M059J (cell line): Measurements from ENCODE around the gene SF3B2. TPM values are rescaled to one million over a fixed set of nuclear protein-coding genes. Genes with fewer than 3 reads are reported as not detected.
"Not testable (repeated sequence)": the region's sequence is repeated elsewhere in the genome, so short reads cannot be mapped to it uniquely, and the experiment has no call there.

Experiments used
- DNase-seq: peaks from one replicate; pipeline ENCODE4 v3.0.0-alpha.2; 2012; ENCODE audit warnings: low read depth
- total RNA-seq: library from RNA; depleted of rRNA; stranded (reverse); fragments of >200 nt; shearing (Covaris generic); gene quantifications from 2 replicates; pipeline ENCODE4 v1.2.3, GENCODE V29; 2014

Gene SF3B2
- total RNA-seq, 1 experiment from 2014 or later, result 233 TPM

DNA sequence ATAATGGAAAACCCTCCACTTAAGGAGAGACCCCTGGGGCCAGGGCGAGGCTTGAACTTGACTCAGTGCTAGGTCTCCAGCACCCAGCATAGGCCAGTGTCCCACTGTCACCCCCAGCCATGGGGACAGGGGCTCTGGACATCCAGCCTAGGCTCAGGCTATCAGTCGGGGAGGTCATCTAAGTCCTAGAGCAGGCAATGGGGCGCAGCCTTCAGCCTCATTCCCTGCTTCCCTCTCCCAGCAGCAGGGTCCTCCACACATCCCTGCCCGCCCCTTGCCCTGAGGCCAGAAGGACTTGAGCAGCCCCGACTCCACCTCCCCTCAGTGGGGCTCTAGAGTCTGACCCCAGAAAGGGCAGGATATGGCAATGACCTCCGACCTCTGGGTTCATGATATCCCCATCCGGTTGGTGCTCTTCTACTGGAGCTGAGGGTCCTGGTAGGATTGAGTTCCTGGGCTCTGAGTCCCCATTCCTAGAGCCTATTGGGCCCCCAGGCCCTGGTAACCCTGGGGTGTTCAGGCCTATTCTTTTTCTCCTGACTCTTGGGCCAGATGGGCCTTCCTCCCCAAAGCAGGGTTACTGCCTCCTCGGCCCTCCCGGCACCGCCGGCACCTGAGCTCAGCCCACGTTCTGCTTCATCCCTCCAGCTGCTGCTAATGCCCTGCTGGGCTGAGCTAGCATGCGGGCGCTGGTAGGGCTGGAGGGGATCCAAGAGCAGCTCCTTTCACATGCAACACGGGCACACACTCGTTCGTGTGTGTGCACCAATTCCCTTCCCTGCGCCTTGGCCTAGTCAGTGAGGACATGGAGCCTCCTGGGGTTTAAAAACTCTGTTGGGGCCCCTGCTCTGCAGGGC lies 36.0 kb upstream of the SF3B2 start:
- DNase-seq, result no peak

DNA sequence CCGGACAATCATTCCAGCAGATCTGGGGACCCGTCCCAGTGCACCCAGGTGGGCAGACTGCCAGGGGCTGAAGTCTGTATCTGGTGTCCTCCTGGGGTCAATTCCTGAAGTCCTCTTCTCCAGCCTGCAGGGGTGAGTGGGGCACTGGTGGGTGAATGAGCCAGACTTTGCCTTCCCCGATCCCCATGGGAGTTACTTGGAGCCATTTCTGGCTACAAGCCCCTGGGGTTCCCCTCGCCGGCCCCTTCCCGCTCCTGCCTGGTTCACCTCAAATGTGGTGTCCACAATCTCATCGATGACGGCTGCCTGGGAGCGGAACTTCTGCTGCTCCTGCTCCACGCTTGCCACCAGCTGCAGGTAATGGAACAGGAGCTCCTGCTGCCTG lies 35.4 kb upstream of the SF3B2 start:
- no peak for DNase-seq

DNA sequence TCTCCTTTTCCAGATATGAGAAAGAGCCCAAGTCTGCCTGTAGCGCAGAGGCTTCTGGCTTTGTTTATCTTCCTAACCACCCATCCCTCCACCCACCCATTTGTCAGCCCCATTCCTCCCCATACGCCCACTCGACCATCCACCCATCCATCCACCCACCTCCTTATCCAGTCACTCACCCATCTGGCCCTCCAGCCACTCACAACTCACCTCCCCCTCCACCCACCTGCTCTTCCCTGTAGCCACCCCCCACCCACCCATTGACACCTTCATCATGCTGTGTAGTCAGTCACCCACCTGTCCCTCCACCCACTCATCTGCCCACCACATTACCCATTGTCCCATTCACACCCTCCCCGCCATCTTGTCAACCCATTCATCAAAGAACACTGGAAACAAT lies 34.8 kb upstream of the SF3B2 start:
- DNase-seq, result no peak

DNA sequence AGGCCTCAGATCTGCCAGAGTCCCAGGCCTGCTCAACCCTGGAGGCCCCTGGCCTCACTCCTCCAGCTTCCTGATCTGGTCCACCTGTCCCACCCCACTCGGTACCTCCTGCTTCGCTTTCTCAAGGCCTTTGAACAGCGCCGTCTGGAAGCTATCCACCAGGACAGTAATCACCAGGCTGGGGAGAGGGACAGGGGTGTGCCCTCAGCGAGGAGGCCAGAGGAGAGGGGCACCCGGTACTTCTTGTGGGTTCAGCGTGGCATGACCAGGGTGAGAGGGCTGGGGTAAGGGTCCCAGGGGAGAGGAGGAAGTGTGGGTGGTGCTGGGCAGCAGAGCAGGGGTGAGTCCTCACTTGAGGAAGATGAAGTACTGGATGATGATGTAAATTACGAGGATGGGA lies 32.0 kb upstream of the SF3B2 start:
- no peak for DNase-seq

DNA sequence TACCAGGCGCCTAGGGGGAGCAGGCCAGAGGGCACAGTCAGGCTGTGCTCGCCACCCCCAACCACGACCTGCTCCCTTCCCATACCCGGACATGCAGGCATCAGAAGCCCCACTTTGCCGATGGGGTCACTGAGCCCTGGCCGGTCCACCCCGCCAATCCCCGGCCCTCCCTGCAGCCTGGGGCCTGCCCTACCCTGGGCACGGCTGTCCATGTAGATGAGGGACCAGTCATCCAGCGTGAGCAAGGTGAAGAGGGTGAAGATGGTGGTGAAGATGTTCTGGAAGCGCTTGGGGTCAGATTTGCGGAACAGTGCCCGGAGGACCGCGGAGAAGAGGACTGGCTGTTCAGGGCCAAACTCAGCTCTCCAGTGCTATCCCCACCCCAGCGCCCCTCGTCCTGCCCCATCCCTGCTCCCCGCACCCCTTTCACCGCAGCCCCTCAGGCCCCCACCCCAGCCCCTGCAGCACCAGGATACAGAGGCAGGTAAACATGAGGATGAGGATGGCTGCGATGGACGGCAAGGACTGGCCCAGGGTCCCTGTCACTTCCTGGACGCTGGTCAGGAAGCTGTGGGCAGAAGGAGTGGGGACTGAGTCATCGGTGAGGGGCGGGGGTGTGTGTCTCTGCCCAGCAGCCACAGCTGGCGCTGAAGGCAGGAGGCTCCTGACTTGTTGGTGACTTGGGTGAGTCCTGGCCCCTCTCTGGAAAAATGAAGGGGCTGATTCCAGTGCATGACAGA lies 31.4 kb upstream of the SF3B2 start:
- peak; percentile 91 for DNase-seq

- DNase-seq, result peak; percentile 66
These were observed 29.6 kb upstream of the SF3B2 start for GRCh38 chr11:66022401-66023185.

DNA sequence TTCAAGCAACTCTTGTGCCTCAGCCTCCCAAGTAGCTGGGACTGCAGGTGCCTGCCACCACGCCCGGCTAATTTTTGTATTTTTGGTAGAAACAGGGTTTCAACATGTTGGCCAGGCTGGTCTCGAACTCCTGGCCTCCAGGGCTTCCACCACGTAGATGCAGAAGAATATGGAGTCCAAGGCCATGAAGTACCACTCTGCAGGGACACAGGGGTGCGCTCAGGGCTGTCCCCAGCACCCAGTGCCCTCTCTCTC lies 29.1 kb upstream of the SF3B2 start:
- DNase-seq, result not testable (repeated sequence)

DNA sequence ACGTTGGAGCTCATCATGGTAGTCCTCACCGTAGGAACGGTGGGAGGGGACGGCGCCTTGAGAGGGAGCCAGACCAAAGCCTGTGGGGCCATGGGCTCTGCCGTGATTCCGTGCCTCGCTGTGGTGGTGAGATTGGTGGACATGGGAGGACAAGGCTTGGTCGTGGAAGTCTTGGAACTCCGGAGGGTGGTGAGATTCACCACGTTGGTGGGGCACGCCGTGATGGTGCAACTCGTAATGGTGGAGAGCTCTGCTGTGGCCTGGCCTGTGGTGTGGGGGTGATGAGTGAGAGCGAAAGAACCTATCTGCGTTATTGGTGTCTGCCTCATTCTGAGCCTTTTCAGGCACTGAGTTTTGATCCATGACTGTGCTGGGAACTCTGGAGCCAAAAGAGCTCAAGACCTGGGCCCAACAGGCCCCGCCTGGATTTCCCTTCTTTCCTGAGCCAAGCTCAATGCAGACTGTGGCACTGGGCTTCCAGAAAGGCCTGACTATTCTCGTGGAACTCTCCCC lies 26.1 kb upstream of the SF3B2 start, which contains the start of gene CATSPER1:
CATSPER1 (minus strand) TSS at position 463 of the 513 bp plus-strand sequence; CDS start at position 363, 100 bp downstream.
- no peak for DNase-seq

- DNase-seq, result no peak
These were observed 19.0 kb upstream of the SF3B2 start for GRCh38 chr11:66032957-66033735.

- DNase-seq, result no peak
These were observed 16.4 kb upstream of the SF3B2 start for GRCh38 chr11:66035653-66036333.

GRCh38 chr11:66036334-66036710 lies 15.8 kb upstream of the SF3B2 start:
- no peak for DNase-seq

- no peak for DNase-seq
These were observed 14.8 kb upstream of the SF3B2 start for GRCh38 chr11:66037327-66037726.

DNA sequence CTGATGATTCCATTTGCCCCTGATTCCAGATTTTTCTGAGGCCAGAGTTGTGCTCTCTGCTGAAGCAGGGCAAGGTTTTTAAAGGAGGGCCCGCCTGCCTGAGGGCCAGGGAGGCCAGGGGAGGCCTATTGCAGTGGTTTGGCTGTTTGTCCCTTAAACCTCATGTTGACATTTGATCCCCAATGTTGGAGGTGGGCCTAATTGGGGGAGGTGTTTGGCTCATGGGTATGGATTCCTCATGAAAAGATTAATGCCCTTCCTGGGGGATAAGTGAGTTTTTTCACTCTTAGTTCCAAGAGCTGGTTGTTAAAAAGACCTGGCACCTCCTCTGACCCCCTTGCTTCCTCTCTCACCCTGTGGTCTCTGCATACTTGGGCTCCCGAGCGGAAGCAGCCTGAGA lies 12.4 kb upstream of the SF3B2 start:
- no peak for DNase-seq

DNA sequence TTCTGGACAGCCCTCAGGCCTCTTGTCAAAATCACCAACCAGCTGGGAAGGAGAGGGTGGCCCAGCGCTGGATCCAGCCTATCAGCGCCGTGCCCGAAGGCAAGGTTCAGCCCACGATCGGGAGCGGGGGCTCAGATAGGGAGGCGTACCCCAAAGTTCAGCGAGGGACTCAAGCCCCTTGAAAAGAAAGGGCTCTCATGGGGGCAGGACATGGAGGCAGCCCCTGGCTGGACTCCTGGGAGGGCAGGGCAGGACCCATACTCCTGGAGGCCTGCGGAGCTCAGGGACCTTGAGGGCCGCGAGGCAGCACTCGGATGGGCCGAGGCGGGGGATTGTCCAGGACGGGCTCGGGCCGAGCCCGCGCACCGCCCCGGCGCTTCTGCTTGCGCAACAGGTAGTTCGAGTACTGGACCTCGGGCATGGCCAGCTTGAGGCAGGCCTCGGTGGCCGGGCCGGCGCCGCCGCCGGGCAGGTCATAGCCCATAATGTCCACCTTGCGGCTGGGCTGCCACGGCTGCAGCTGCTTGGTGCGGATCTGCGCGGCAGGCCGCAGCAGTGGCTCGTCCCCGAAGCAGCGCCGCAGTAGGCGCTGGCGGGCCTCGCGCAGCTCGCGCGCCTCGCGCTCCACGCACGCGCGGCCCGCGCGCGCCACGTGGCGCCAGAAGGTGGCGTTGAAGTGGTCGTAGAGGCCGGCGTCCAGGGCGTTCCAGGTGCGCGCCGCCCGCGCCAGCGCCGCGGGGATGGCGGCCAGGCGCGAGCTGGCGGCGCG lies 9.8 kb upstream of the SF3B2 start:
- DNase-seq, result no peak

DNA sequence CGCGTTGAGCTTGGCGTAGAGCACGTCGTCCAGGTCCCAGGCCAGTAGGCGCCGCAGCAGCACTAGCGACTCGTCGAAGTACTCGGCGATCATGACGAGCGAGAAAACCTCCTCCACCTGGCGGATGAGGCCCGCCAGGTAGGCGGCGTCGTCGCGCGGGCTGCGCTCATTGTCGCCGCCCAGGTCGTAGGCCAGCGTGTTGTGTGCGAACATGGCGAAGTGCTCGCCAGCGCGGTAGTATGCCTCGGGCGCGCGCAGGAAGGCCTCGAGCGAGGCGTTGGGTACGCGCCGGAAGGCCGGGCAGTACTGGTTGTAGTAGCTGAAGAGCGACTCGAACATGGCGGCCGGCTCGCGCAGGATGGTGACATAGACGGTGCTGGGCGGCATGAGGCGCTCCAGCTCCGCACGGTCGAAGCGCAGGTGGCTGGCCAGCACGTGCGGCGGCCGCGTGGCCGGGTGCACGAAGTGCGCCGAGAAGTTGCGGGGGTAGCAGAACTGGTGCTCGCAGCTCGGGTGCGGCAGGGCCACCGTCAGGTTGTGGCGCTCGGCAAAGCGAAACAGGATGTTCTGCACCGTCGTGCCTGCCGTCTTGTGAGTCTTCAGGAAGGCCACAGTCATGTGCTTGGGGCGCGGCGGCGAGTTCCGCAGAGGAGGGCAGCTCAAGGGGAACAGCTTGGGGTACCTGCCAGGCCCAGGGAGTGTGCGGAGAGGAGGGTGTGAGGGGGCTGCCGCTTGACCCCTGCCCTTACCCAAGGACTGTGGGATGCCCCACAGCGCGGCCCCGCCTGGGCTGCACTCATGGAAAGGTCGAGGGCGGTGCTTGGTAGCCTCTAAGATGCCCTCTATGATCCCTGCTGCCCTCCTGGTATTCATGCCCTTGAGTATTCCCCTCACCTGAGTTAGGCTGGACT lies 8.9 kb upstream of the SF3B2 start:
- DNase-seq, result no peak

DNA sequence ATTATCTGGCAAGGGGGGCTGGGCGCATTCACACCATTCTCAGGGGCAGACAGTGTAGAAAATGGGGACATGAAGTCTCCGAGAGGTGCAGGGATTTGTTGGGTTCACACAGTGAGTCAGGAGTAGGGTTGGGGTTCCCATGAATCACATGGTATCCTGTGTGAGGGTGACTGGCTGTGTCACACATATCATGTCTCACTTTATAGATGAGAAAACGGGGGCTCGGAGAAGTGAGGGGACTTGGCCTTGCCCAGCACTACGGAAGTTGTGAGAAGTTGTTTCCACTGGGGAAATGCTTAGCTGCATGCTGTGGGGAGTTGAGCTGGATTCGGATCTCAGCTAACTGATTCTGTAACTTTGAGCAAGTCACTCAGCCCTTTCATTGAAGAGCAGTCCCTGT lies 7.4 kb upstream of the SF3B2 start:
- DNase-seq, result no peak

DNA sequence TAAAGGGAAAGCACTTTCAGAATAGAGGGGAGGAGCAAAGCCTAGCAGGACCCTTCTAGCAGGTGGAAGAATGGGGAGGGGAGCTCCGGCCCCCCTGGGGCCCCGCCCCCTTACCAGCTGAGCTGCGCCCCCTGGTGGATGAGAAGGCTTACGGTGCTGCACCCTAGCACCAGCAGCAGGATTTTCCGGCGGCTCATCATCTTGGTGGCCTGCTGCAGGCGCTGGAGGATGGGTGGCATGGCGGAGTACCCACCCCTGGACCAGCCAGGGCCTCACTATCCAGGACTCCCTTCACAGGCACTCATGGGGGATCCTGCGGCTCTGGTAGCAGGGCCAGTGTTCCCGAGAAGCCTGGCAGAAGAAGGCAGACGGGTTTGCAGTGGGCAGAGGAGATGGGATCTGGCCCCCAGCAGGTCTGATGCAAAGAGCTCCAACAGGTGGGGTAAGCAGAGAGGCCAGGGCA lies 7.0 kb upstream of the SF3B2 start:
- peak; percentile 59 for DNase-seq

GRCh38 chr11:66046901-66047300 lies 5.3 kb upstream of the SF3B2 start:
- DNase-seq, result no peak
